PC-9 (cell line): ENCODE results near the gene ISM1.

Source experiments
- EZH2 ChIP-seq: fragments of 200-600 bp; sonication (generic); IDR thresholded peaks from 2 replicates; pipeline ENCODE4 v1.8.0; 2017; ENCODE audit warnings: antibody characterized with exemption, low read depth
- TF ChIP-seq, protein P1 (sequence below): fragments of 200-600 bp; sonication (generic); conservative IDR thresholded peaks from 2 replicates; pipeline ENCODE4 v1.6.1; 2017; ENCODE audit warnings: mixed run types, antibody characterized with exemption, mild to moderate bottlenecking, moderate library complexity

DNA sequence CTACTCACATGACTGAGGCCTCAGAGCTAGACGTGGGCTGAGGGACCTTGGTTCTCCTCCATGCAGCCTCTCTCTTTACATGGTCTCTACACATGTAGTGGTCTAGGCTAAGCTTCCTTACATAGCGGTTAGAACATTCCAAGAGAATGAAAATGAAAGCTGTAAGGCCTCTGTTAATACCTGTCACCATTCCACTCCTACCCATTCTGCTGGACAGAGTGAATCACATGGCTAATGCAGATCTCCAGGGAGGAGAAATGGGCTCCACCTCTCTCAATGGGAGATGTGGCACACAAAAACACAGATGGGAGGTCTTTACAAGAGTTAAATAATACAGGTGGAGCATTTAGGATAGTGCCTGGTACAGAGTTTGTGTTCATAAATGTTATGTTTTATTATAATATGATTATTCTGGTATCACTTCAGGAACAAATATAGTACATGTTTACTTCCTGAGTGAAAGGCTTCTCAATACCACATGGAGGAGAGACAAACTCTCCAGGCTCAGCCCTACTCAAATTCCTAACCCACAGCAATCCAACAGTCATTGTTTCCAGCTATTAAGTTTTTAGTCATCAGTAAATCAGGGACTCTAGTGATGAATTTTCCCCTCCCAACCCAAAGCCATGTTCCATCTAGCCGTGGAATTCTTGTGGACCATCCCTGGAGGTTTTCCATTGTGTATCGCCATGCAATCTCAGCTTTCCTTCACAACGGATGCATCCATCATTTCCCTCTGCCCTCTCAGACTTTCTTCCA is 57.9 kb downstream of the ISM1 start:
- TF ChIP-seq, protein P1, sequence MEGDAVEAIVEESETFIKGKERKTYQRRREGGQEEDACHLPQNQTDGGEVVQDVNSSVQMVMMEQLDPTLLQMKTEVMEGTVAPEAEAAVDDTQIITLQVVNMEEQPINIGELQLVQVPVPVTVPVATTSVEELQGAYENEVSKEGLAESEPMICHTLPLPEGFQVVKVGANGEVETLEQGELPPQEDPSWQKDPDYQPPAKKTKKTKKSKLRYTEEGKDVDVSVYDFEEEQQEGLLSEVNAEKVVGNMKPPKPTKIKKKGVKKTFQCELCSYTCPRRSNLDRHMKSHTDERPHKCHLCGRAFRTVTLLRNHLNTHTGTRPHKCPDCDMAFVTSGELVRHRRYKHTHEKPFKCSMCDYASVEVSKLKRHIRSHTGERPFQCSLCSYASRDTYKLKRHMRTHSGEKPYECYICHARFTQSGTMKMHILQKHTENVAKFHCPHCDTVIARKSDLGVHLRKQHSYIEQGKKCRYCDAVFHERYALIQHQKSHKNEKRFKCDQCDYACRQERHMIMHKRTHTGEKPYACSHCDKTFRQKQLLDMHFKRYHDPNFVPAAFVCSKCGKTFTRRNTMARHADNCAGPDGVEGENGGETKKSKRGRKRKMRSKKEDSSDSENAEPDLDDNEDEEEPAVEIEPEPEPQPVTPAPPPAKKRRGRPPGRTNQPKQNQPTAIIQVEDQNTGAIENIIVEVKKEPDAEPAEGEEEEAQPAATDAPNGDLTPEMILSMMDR: no peak
- no peak for TF ChIP-seq EZH2
